GM12878 (cell line): ENCODE data around the gene CFAP52.

Experiments used
- CEBPB ChIP-seq, 2 experiments: fragments of 150-350 bp in 1 of 2; IDR thresholded peaks; 2 replicates each; pipeline ENCODE4 v1.6.1; 2012 to 2014; ENCODE audit warnings: low read depth in 2 of 2, low read length in 2 of 2, borderline replicate concordance in 1 of 2, inconsistent platforms in 1 of 2
- CHD2 ChIP-seq: IDR thresholded peaks from 2 replicates; pipeline ENCODE4 v1.6.1; 2011; ENCODE audit warnings: low read depth, low read length, improper control_type of control experiment, borderline replicate concordance
- CHD4 ChIP-seq: fragments of 200-600 bp; sonication (generic); IDR thresholded peaks from 2 replicates; pipeline ENCODE4 v1.6.1; 2016; ENCODE audit warnings: mild to moderate bottlenecking
- CTCF ChIP-seq, 3 experiments: IDR thresholded peaks in 2 of 3; conservative IDR thresholded peaks in 1 of 3; 2 replicates each; pipeline ENCODE4 v1.5.1; 2011; ENCODE audit warnings: low read depth in 3 of 3, low read length in 3 of 3, mild to moderate bottlenecking in 3 of 3, control low read depth in 2 of 3, moderate library complexity in 2 of 3, inconsistent platforms in 1 of 3, mixed read lengths in 1 of 3; ENCODE audit not compliant: control insufficient read depth in 2 of 3, insufficient read depth in 1 of 3; ENCODE audit errors: extremely low read depth in 1 of 3
- EZH2 ChIP-seq: IDR thresholded peaks from 2 replicates; pipeline ENCODE4 v1.6.1; 2012; ENCODE audit warnings: low read depth, mild to moderate bottlenecking, control low read depth, inconsistent platforms, low read length, borderline replicate concordance; ENCODE audit not compliant: control insufficient read depth
- HCFC1 ChIP-seq: fragments of 150-350 bp; IDR thresholded peaks from 2 replicates; pipeline ENCODE4 v1.6.1; 2014; ENCODE audit warnings: low read length
- POLR2A ChIP-seq: IDR thresholded peaks from 2 replicates; pipeline ENCODE4 v1.6.1; 2011; ENCODE audit warnings: low read depth, mild to moderate bottlenecking, low read length
- SIX5 ChIP-seq: IDR thresholded peaks from 2 replicates; pipeline ENCODE4 v1.6.1; 2011; ENCODE audit warnings: mild to moderate bottlenecking, low read depth, low read length, moderate library complexity; ENCODE audit not compliant: severe bottlenecking
- SREBF2 ChIP-seq: IDR thresholded peaks from 2 replicates; pipeline ENCODE4 v1.6.1; 2012; ENCODE audit warnings: mild to moderate bottlenecking, low read length

GRCh38 chr17:9594065-9594464 lies 17.6 kb downstream of the CFAP52 start:
- TF ChIP-seq CEBPB (IDR thresholded peaks at IDR 0.05; ENCODE audit: borderline replicate concordance in 1 of 2, low read depth in 2 of 2, low read length in 2 of 2) (no peak), EZH2 (no peak), CTCF (IDR thresholded peaks at IDR 0.05 in 2 of 3, conservative IDR thresholded peaks at IDR 0.05 in 1 of 3; ENCODE audit: control insufficient read depth in 2 of 3, extremely low read depth in 1 of 3, insufficient read depth in 1 of 3, low read depth in 3 of 3, low read length in 3 of 3) (no peak), POLR2A (no peak), SREBF2 (no peak), HCFC1 (no peak), SIX5 (no peak), CHD4 (no peak), CHD2 (no peak)
